ENCODE results near the gene ATG16L2. TPM values are rescaled to one million over a fixed set of nuclear protein-coding genes. Genes with fewer than 3 reads are reported as not detected.

ATG16L2 gene
- total and polyA plus RNA-seq, 2 donors (not counting 1 experiment from before 2014, with no cell fraction given), result 212 to 350 TPM

DNA sequence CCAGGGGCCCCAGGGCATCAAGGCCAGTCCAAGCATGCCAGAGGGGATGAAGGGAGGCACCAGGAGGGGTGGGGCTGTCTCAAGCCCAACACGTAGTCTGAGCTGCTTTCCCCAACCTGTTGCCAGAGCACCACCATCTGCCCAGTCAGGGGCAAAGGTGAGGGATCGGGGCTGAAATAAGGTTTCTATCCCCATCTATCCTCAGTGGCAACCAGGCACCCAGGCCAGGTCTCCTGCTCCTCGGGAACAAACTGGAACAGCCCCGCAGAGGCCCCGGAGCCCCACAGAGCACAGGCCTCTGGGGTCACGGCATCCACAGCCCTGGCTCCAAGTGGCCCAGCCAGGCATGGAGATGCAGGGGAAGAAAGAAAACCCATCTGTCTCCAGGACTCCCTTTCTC is 39.7 kb upstream of the ATG16L2 start:
- Histone ChIP-seq H3K9ac (ENCODE audit: low read length) (no peak overlapping the region), H3K27me3 (replicated peaks in 1 of 4; ENCODE audit: control extremely low read depth in 1 of 4, control insufficient read depth in 3 of 4, insufficient read depth in 4 of 4, low read length in 3 of 4) (no peaks in the 10 kb centered on the region)

DNA sequence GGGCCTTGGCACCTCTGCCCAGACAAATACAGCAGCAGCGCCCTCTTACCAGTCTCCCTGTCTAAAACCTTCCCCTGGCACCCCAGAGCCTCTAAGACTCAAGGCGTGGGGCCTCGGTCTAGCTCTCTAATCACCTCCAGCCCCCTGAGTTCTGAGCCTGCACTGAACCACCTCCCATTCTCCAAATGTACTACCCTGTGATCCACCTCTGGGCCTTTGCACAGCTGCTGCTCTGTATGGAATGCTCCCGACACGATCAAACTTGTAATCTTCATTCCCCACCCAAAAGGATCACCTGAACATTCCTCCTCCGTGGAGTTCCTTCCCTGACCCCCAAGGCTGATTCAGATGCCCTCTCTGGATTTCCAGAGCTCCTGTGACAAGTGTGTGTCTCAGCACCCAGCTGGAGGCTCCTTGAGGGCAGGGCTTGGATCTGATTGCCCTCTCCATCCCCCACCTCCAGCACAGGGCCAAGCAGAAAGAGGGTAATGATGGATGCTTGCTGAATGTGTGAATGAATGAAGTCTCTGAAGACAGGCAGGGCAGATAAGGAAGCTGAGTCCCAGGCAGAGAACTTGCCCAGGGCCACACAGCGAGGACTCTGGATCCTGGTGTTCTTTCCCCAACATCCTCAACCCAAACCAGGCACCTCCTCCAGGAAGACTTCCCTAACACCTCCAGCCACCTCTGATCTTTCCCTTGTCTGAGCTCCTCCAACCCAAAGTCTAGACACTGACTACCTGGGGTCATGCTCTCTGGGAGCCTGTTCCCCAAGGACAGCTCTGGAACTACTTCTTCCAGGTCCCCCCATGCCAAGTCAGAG is 38.7 kb upstream of the ATG16L2 start:
- H3K27me3 ChIP-seq (replicated peaks in 1 of 4; ENCODE audit: control extremely low read depth in 1 of 4, control insufficient read depth in 3 of 4, insufficient read depth in 4 of 4, low read length in 3 of 4), result no peaks in the 10 kb centered on the region
- H3K4me1 Mint-ChIP-seq, result peaks cover 18% of the 10 kb centered on the region
- no peaks in the 10 kb centered on the region for H3K36me3 ChIP-seq (replicated peaks in 1 of 2; ENCODE audit: control extremely low read depth in 1 of 2, control insufficient read depth in 1 of 2, extremely low read depth in 1 of 2, insufficient read depth in 2 of 2, low read length in 1 of 2)
- intact Hi-C loops (cut with micrococcal nuclease), result no loop called here
- peaks cover 20% of the 10 kb centered on the region for H3K79me2 ChIP-seq (ENCODE audit: control insufficient read depth, insufficient read depth, low read length)
- POLR2A ChIA-PET, result no interaction called here
- H2AFZ ChIP-seq (ENCODE audit: insufficient read depth, low read depth, low read length, poor library complexity, severe bottlenecking), result no peak overlapping the region
- H3K9ac ChIP-seq (ENCODE audit: low read length), result no peak overlapping the region
- CTCF ChIA-PET, result interaction anchor here (1.0 kb wide), 1 partner anchor 51 kb away, joined by 5 read pairs; no protein-coding TSS in a partner anchor
- no peaks in the 10 kb centered on the region for H3K9me3 Mint-ChIP-seq (ENCODE audit: insufficient read depth)
- peaks cover 9 to 11% of the 10 kb centered on the region in 2 donors for H3K4me1 ChIP-seq (ENCODE audit: control insufficient read depth in 2 of 2, insufficient read depth in 2 of 2, low read length in 2 of 2)
- no peaks in the 10 kb centered on the region for H3K9me3 ChIP-seq (ENCODE audit: control extremely low read depth in 1 of 3, control insufficient read depth in 2 of 3, insufficient read depth in 1 of 3, low read length in 2 of 3)
- DNase-seq, result no peak
- WGBS (ENCODE audit: insufficient coverage), result 96% methylated on average over 7 of the region's 7 CpGs
- no peak overlapping the region for H3K4me3 Mint-ChIP-seq
- no peak overlapping the region for H3K4me2 ChIP-seq (replicated peaks; ENCODE audit: low read depth, low read length, poor library complexity, severe bottlenecking)
- no peaks in the 10 kb centered on the region for H3K27me3 Mint-ChIP-seq
- TF ChIP-seq, protein P1, sequence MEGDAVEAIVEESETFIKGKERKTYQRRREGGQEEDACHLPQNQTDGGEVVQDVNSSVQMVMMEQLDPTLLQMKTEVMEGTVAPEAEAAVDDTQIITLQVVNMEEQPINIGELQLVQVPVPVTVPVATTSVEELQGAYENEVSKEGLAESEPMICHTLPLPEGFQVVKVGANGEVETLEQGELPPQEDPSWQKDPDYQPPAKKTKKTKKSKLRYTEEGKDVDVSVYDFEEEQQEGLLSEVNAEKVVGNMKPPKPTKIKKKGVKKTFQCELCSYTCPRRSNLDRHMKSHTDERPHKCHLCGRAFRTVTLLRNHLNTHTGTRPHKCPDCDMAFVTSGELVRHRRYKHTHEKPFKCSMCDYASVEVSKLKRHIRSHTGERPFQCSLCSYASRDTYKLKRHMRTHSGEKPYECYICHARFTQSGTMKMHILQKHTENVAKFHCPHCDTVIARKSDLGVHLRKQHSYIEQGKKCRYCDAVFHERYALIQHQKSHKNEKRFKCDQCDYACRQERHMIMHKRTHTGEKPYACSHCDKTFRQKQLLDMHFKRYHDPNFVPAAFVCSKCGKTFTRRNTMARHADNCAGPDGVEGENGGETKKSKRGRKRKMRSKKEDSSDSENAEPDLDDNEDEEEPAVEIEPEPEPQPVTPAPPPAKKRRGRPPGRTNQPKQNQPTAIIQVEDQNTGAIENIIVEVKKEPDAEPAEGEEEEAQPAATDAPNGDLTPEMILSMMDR (IDR thresholded peaks at IDR 0.05), result no peak
- TF ChIP-seq EZH2 (IDR thresholded peaks at IDR 0.05; ENCODE audit: borderline replicate concordance, insufficient read depth, low read depth, low read length, poor library complexity, severe bottlenecking), result no peak
- no peak for ATAC-seq (ENCODE audit: low read depth)
- H3K27ac ChIP-seq (ENCODE audit: low read length in 2 of 2), result no peak overlapping the region
- H3K27ac Mint-ChIP-seq, result no peak overlapping the region
- no peak overlapping the region for H3K4me3 ChIP-seq (ENCODE audit: control extremely low read depth in 1 of 5, extremely low read depth in 1 of 5, insufficient read depth in 1 of 5, low read depth in 2 of 5, low read length in 4 of 5)
- H4K20me1 ChIP-seq (ENCODE audit: control insufficient read depth, insufficient read depth, low read length, poor library complexity, severe bottlenecking), result peaks cover 9% of the 10 kb centered on the region

More for the DNA sequence above, 39.7 kb upstream of the ATG16L2 start:
- Histone ChIP-seq H3K36me3 (replicated peaks in 1 of 2; ENCODE audit: control extremely low read depth in 1 of 2, control insufficient read depth in 1 of 2, extremely low read depth in 1 of 2, insufficient read depth in 2 of 2, low read length in 1 of 2) (no peaks in the 10 kb centered on the region), H3K4me1 (ENCODE audit: control insufficient read depth in 2 of 2, insufficient read depth in 2 of 2, low read length in 2 of 2) (peaks cover 0 to 1% of the 10 kb centered on the region in 2 donors), H3K79me2 (ENCODE audit: control insufficient read depth, insufficient read depth, low read length) (peaks cover 10% of the 10 kb centered on the region), H3K4me3 (ENCODE audit: control extremely low read depth in 1 of 5, extremely low read depth in 1 of 5, insufficient read depth in 1 of 5, low read depth in 2 of 5, low read length in 4 of 5) (no peak overlapping the region), H4K20me1 (ENCODE audit: control insufficient read depth, insufficient read depth, low read length, poor library complexity, severe bottlenecking) (no peaks in the 10 kb centered on the region), H3K27ac (ENCODE audit: low read length in 2 of 2) (no peak overlapping the region), H2AFZ (ENCODE audit: insufficient read depth, low read depth, low read length, poor library complexity, severe bottlenecking) (no peak overlapping the region), H3K9me3 (ENCODE audit: control extremely low read depth in 1 of 3, control insufficient read depth in 2 of 3, insufficient read depth in 1 of 3, low read length in 2 of 3) (no peaks in the 10 kb centered on the region), H3K4me2 (replicated peaks; ENCODE audit: low read depth, low read length, poor library complexity, severe bottlenecking) (no peak overlapping the region)
- no peak for ATAC-seq (ENCODE audit: low read depth)
- intact Hi-C loops (cut with micrococcal nuclease), result no loop called here
- Mint-ChIP-seq H3K4me1 (peaks cover 9% of the 10 kb centered on the region), H3K27ac (no peak overlapping the region), H3K4me3 (no peak overlapping the region), H3K27me3 (no peaks in the 10 kb centered on the region), H3K9me3 (ENCODE audit: insufficient read depth) (no peaks in the 10 kb centered on the region)
- no peak for DNase-seq
- ChIA-PET POLR2A (no interaction called here), CTCF (interaction anchor here (1.0 to 1.1 kb wide), 2 partner anchors 12 to 49 kb away, joined by 4 to 6 read pairs; no protein-coding TSS in a partner anchor)
- WGBS (ENCODE audit: insufficient coverage), result 96% methylated on average over 6 of the region's 6 CpGs
- TF ChIP-seq, protein P1 (IDR thresholded peaks at IDR 0.05), result no peak
- no peak for TF ChIP-seq EZH2 (IDR thresholded peaks at IDR 0.05; ENCODE audit: borderline replicate concordance, insufficient read depth, low read depth, low read length, poor library complexity, severe bottlenecking)
